HCT116 (cell line): ENCODE measurements around the gene VMA21. TPM values are rescaled to one million over a fixed set of nuclear protein-coding genes. Genes with fewer than 3 reads are reported as not detected.

Source experiments
- ATAC-seq: fragments of 200-7000 bp; cut with Tn5 transposase; 2 replicates; pipeline ENCODE4 v1.9.1; 2020; ENCODE audit warnings: mild to moderate bottlenecking, moderate library complexity
- BruUV-seq: library from RNA; stranded (reverse); fragments of 400-500 nt; replicated peaks from 2 replicates; lab custom pipeline; 2021; lab: Mats Ljungman, UMichigan
- CTCF ChIA-PET: fragments of 300-600 bp; sonication (Branson Sonifier 250); formaldehyde crosslinking; loops from one replicate; lab custom pipeline; 2021; ENCODE audit warnings: antibody characterized with exemption; lab: Charles Lee
- POLR2A ChIA-PET: fragments of 300-600, 350-600 bp; sonication (Branson Sonifier 250); formaldehyde crosslinking; loops from one replicate; lab custom pipeline; 2021; ENCODE audit warnings: antibody characterized with exemption; lab: Charles Lee
- RAD21 ChIA-PET, 2 experiments: fragments of 300-600 bp; sonication (Branson Sonifier 250); formaldehyde crosslinking; loops; one replicate each; lab custom pipeline; 2023; ENCODE audit warnings: low total read pairs in 2 of 2; ENCODE audit not compliant: uncharacterized antibody in 2 of 2, unreplicated experiment in 2 of 2, low non-redundant PET in 1 of 2; lab: Charles Lee
- DNase-seq: peaks from one replicate; pipeline ENCODE4 v3.0.0-alpha.2; 2010; ENCODE audit warnings: low read depth, low spot score
- H2AFZ ChIP-seq: fragments of 200-600 bp; shearing (Covaris generic), sonication (generic); 2 replicates; pipeline ENCODE4 v1.6.1; 2017; ENCODE audit warnings: low read depth, mixed run types, mixed read lengths, antibody characterized with exemption, low read length; ENCODE audit not compliant: poor library complexity, severe bottlenecking
- H3K27ac ChIP-seq: 2 replicates; pipeline ENCODE4 v1.5.1; 2012; ENCODE audit warnings: low read depth, low read length
- H3K27me3 ChIP-seq: fragments of 200-600 bp; sonication (generic); 2 replicates; pipeline ENCODE4 v1.6.1; 2016; ENCODE audit warnings: mixed run types, low read length, mixed read lengths; ENCODE audit not compliant: insufficient read depth
- H3K36me3 ChIP-seq, 2 experiments: fragments of 200-500 bp in 1 of 2; fragments of 200-600 bp in 1 of 2; sonication (Bioruptor generic) in 1 of 2; sonication (generic) in 1 of 2; 2 replicates each; pipeline versions ENCODE4 v1.5.1 to v1.6.1; 2014 to 2016; ENCODE audit warnings: low read length in 2 of 2, inconsistent platforms in 1 of 2, mixed read lengths in 1 of 2, mixed run types in 1 of 2; ENCODE audit not compliant: insufficient read depth in 2 of 2, control insufficient read depth in 1 of 2
- H3K4me1 ChIP-seq, 2 experiments: fragments of 200-600 bp in 1 of 2; sonication (generic) in 1 of 2; 2 replicates each; pipeline versions ENCODE4 v1.5.1 to v1.6.1; 2012 to 2017; ENCODE audit warnings: low read length in 2 of 2, inconsistent platforms in 1 of 2, mild to moderate bottlenecking in 1 of 2, mixed read lengths in 1 of 2, mixed run types in 1 of 2, moderate library complexity in 1 of 2; ENCODE audit not compliant: insufficient read depth in 2 of 2, control insufficient read depth in 1 of 2
- H3K4me2 ChIP-seq: fragments of 200-600 bp; sonication (generic); 2 replicates; pipeline ENCODE4 v1.6.1; 2017; ENCODE audit warnings: mixed run types, low read length, mixed read lengths
- H3K4me3 ChIP-seq, 2 experiments: fragments of 200-600 bp in 1 of 2; sonication (generic) in 1 of 2; replicated peaks in 1 of 2; 2 replicates each; pipeline ENCODE4 v1.5.1; 2011 to 2016; ENCODE audit warnings: low read length in 2 of 2, control low read depth in 1 of 2, low read depth in 1 of 2, mild to moderate bottlenecking in 1 of 2, mixed read lengths in 1 of 2, mixed run types in 1 of 2
- H3K79me2 ChIP-seq: fragments of 200-600 bp; sonication (generic); 2 replicates; pipeline ENCODE4 v1.6.1; 2017; ENCODE audit warnings: mild to moderate bottlenecking, mixed run types, low read length, moderate library complexity, mixed read lengths; ENCODE audit not compliant: insufficient read depth
- H3K9ac ChIP-seq: fragments of 200-600 bp; sonication (generic); 2 replicates; pipeline ENCODE4 v1.6.1; 2016; ENCODE audit warnings: low read length, mixed read lengths
- H3K9me2 ChIP-seq: fragments of 200-600 bp; sonication (generic), shearing (Covaris generic); 2 replicates; pipeline ENCODE4 v1.6.1; 2017; ENCODE audit warnings: mixed run types, mild to moderate bottlenecking, moderate library complexity; ENCODE audit not compliant: insufficient read depth
- H3K9me3 ChIP-seq, 2 experiments: fragments of 200-500 bp in 1 of 2; fragments of 200-600 bp in 1 of 2; sonication (Bioruptor generic) in 1 of 2; sonication (generic) in 1 of 2; 2 replicates each; pipeline ENCODE4 v1.6.1; 2014 to 2017; ENCODE audit warnings: low read length in 2 of 2, mixed read lengths in 2 of 2, inconsistent platforms in 1 of 2, low read depth in 1 of 2, mild to moderate bottlenecking in 1 of 2, mixed run types in 1 of 2, moderate library complexity in 1 of 2; ENCODE audit not compliant: control insufficient read depth in 1 of 2, insufficient read depth in 1 of 2
- H4K20me1 ChIP-seq: fragments of 200-600 bp; sonication (generic), shearing (Covaris generic); 2 replicates; pipeline ENCODE4 v1.6.1; 2017; ENCODE audit warnings: mixed run types, mild to moderate bottlenecking, moderate library complexity; ENCODE audit not compliant: insufficient read depth
- CBX3 ChIP-seq: IDR thresholded peaks from 2 replicates; pipeline ENCODE4 v1.6.1; 2012; ENCODE audit warnings: low read depth
- CEBPB ChIP-seq: IDR thresholded peaks from 2 replicates; pipeline ENCODE4 v1.6.1; 2012; ENCODE audit warnings: low read depth
- EGR1 ChIP-seq: IDR thresholded peaks from 2 replicates; pipeline ENCODE4 v1.6.1; 2012; ENCODE audit warnings: low read depth
- ELF1 ChIP-seq: IDR thresholded peaks from 2 replicates; pipeline ENCODE4 v1.6.1; 2012; ENCODE audit warnings: low read depth, borderline replicate concordance
- FOSL1 ChIP-seq: IDR thresholded peaks from 2 replicates; pipeline ENCODE4 v1.6.1; 2012; ENCODE audit warnings: low read depth
- POLR2A ChIP-seq: IDR thresholded peaks from 2 replicates; pipeline ENCODE4 v1.7.0; 2011; ENCODE audit warnings: borderline replicate concordance; ENCODE audit not compliant: insufficient read depth, insufficient read length; ENCODE audit errors: extremely low read depth
- POLR2AphosphoS5 ChIP-seq: IDR thresholded peaks from 2 replicates; pipeline ENCODE4 v1.6.1; 2011; ENCODE audit warnings: mild to moderate bottlenecking, low read depth, low read length, moderate library complexity
- RAD21 ChIP-seq: IDR thresholded peaks from 2 replicates; pipeline ENCODE4 v1.6.1; 2012; ENCODE audit warnings: low read depth, mild to moderate bottlenecking
- SIN3A ChIP-seq: IDR thresholded peaks from 2 replicates; pipeline ENCODE4 v1.6.1; 2012; ENCODE audit warnings: low read depth
- SRF ChIP-seq: IDR thresholded peaks from 2 replicates; pipeline ENCODE4 v1.6.1; 2012; ENCODE audit warnings: low read depth
- YY1 ChIP-seq: IDR thresholded peaks from 2 replicates; pipeline ENCODE4 v1.6.1; 2011; ENCODE audit warnings: low read length, low read depth, moderate library complexity, mild to moderate bottlenecking; ENCODE audit not compliant: insufficient replicate concordance; ENCODE audit errors: extremely low read depth
- ZNF274 ChIP-seq: fragments of 200-500 bp; sonication (Bioruptor generic); IDR thresholded peaks from 2 replicates; pipeline ENCODE4 v1.6.1; 2014; ENCODE audit warnings: mild to moderate bottlenecking, low read depth, low read length, inconsistent platforms
- intact Hi-C: fragments of 100-400 bp; cut with micrococcal nuclease; formaldehyde crosslinking; loops from 2 replicates; pipeline ENCODE4 v1.10.0; 2022
- total RNA-seq: library from RNA; stranded (reverse); gene quantifications from one replicate; pipeline ENCODE4 v1.2.1, GENCODE V29; 2021; ENCODE audit not compliant: unreplicated experiment
- TF ChIP-seq, protein P1 (sequence below): IDR thresholded peaks from 2 replicates; pipeline ENCODE4 v1.6.1; 2012; ENCODE audit warnings: low read depth
- TF ChIP-seq, protein P2 (sequence below): IDR thresholded peaks from 2 replicates; pipeline ENCODE4 v1.6.1; 2012

The VMA21 gene
- total RNA-seq, 1 experiment from 2014 or later = 45.1 TPM

DNA sequence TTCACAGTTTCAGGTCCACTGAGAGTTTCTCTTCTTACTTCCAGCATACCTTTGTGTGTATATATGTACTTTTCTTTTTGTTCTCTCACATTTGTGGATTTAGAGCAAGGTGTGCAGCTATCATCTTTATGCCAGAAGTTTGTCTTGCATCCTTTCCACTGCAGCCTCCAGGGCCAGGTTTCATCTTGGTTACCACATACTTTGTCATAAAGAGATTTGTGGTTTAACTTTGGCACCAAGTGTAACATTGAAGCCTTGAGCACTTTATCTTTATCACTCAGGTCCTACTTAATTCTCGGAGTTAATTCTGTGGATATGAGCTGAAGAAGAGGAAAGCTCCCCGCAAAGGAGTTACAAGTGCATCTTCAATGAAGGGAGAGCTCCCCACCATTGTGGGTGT lies 31.4 kb upstream of the VMA21 start:
- TF ChIP-seq, protein P1, sequence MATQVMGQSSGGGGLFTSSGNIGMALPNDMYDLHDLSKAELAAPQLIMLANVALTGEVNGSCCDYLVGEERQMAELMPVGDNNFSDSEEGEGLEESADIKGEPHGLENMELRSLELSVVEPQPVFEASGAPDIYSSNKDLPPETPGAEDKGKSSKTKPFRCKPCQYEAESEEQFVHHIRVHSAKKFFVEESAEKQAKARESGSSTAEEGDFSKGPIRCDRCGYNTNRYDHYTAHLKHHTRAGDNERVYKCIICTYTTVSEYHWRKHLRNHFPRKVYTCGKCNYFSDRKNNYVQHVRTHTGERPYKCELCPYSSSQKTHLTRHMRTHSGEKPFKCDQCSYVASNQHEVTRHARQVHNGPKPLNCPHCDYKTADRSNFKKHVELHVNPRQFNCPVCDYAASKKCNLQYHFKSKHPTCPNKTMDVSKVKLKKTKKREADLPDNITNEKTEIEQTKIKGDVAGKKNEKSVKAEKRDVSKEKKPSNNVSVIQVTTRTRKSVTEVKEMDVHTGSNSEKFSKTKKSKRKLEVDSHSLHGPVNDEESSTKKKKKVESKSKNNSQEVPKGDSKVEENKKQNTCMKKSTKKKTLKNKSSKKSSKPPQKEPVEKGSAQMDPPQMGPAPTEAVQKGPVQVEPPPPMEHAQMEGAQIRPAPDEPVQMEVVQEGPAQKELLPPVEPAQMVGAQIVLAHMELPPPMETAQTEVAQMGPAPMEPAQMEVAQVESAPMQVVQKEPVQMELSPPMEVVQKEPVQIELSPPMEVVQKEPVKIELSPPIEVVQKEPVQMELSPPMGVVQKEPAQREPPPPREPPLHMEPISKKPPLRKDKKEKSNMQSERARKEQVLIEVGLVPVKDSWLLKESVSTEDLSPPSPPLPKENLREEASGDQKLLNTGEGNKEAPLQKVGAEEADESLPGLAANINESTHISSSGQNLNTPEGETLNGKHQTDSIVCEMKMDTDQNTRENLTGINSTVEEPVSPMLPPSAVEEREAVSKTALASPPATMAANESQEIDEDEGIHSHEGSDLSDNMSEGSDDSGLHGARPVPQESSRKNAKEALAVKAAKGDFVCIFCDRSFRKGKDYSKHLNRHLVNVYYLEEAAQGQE = no peak
- TF ChIP-seq SIN3A = no peak
- TF ChIP-seq SRF = no peak
- no peak for TF ChIP-seq POLR2AphosphoS5
- ChIA-PET RAD21 (no interaction called here), CTCF (no interaction called here), POLR2A (no interaction called here)
- intact Hi-C loops = loop anchor here (10.0 kb wide), 1 partner anchor 71 kb away; no protein-coding TSS in a partner anchor
- H3K36me3 ChIP-seq = no peaks in the 10 kb centered on the region
- no peaks in the 10 kb centered on the region for H3K9me3 ChIP-seq
- H3K4me1 ChIP-seq = no peaks in the 10 kb centered on the region
- H3K9ac ChIP-seq = no peak overlapping the region
- no peak overlapping the region for H3K27ac ChIP-seq
- ATAC-seq (no peak), DNase-seq (no peak)
- no peaks in the 10 kb centered on the region for H3K79me2 ChIP-seq
- H4K20me1 ChIP-seq = no peaks in the 10 kb centered on the region
- H2AFZ ChIP-seq = no peak overlapping the region
- no peak overlapping the region for H3K4me3 ChIP-seq
- no peaks in the 10 kb centered on the region for H3K9me2 ChIP-seq
- H3K27me3 ChIP-seq = no peaks in the 10 kb centered on the region
- BruUV-seq = no TSS peak
- H3K4me2 ChIP-seq = no peak overlapping the region

DNA sequence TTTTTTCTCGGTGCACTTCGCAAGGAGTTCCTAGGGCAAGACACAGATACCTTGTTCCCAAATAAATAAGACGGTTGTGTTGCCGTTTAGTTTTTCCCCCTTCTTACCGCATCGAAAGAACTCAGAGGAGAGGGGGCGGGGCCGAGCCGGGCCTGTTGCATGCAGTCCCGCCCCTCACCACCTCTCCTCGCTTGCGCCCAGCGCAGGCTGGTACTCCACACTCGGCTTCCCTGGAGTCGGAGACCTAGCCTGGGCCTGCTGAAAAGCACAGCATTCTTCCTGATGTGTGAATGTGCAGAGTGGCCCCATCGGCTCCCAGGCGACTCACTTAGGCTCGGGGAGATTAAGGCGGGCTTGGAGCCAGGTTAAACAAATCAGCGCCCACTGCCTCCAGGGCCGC lies 26.1 kb upstream of the VMA21 start:
- ATAC-seq (no peak), DNase-seq (no peak)
- no peak for TF ChIP-seq ZNF274
- TF ChIP-seq RAD21 = no peak
- TF ChIP-seq EGR1 = no peak
- no peak for TF ChIP-seq FOSL1
- no peak for TF ChIP-seq CEBPB
- TF ChIP-seq CBX3 = no peak
- TF ChIP-seq, protein P2, sequence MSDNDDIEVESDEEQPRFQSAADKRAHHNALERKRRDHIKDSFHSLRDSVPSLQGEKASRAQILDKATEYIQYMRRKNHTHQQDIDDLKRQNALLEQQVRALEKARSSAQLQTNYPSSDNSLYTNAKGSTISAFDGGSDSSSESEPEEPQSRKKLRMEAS = no peak
- TF ChIP-seq YY1 = no peak
- TF ChIP-seq, protein P1 = no peak
- TF ChIP-seq SRF = no peak
- no peak for TF ChIP-seq ELF1
- no peak for TF ChIP-seq POLR2A
- intact Hi-C loops = no loop called here
- Histone ChIP-seq H3K9ac (no peak overlapping the region), H2AFZ (no peak overlapping the region), H3K27ac (no peak overlapping the region), H3K9me3 (no peaks in the 10 kb centered on the region), H4K20me1 (no peaks in the 10 kb centered on the region), H3K27me3 (no peaks in the 10 kb centered on the region), H3K4me1 (no peaks in the 10 kb centered on the region), H3K9me2 (no peaks in the 10 kb centered on the region), H3K79me2 (no peaks in the 10 kb centered on the region), H3K4me3 (no peak overlapping the region), H3K36me3 (no peaks in the 10 kb centered on the region), H3K4me2 (no peak overlapping the region)
- BruUV-seq = no TSS peak
- ChIA-PET POLR2A (no interaction called here), RAD21 (no interaction called here), CTCF (no interaction called here)
